ENCODE measurements around the gene NGB.

Gene NGB

GRCh38 chr14:77239412-77239811 lies 31.6 kb downstream of the NGB start:
- Histone ChIP-seq H3K4me3 (replicated peaks; ENCODE audit: insufficient read depth, low read length) (no peak overlapping the region), H3K27ac (replicated peaks) (no peak overlapping the region), H3K27me3 (ENCODE audit: insufficient read depth, poor library complexity, severe bottlenecking) (no peaks in the 10 kb centered on the region)
- DNase-seq (ENCODE audit: low read depth in 1 of 2, low spot score in 1 of 2): no peak
- TF ChIP-seq GABPA (IDR thresholded peaks at IDR 0.05; ENCODE audit: low read depth) (no peak), POLR2AphosphoS5 (IDR thresholded peaks at IDR 0.05; ENCODE audit: low read depth) (no peak), SPI1 (IDR thresholded peaks at IDR 0.05; ENCODE audit: borderline replicate concordance, low read depth) (no peak)
- TF ChIP-seq, protein P1, sequence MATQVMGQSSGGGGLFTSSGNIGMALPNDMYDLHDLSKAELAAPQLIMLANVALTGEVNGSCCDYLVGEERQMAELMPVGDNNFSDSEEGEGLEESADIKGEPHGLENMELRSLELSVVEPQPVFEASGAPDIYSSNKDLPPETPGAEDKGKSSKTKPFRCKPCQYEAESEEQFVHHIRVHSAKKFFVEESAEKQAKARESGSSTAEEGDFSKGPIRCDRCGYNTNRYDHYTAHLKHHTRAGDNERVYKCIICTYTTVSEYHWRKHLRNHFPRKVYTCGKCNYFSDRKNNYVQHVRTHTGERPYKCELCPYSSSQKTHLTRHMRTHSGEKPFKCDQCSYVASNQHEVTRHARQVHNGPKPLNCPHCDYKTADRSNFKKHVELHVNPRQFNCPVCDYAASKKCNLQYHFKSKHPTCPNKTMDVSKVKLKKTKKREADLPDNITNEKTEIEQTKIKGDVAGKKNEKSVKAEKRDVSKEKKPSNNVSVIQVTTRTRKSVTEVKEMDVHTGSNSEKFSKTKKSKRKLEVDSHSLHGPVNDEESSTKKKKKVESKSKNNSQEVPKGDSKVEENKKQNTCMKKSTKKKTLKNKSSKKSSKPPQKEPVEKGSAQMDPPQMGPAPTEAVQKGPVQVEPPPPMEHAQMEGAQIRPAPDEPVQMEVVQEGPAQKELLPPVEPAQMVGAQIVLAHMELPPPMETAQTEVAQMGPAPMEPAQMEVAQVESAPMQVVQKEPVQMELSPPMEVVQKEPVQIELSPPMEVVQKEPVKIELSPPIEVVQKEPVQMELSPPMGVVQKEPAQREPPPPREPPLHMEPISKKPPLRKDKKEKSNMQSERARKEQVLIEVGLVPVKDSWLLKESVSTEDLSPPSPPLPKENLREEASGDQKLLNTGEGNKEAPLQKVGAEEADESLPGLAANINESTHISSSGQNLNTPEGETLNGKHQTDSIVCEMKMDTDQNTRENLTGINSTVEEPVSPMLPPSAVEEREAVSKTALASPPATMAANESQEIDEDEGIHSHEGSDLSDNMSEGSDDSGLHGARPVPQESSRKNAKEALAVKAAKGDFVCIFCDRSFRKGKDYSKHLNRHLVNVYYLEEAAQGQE (IDR thresholded peaks at IDR 0.05; ENCODE audit: insufficient replicate concordance, low read depth): no peak
- TF ChIP-seq, protein P2, sequence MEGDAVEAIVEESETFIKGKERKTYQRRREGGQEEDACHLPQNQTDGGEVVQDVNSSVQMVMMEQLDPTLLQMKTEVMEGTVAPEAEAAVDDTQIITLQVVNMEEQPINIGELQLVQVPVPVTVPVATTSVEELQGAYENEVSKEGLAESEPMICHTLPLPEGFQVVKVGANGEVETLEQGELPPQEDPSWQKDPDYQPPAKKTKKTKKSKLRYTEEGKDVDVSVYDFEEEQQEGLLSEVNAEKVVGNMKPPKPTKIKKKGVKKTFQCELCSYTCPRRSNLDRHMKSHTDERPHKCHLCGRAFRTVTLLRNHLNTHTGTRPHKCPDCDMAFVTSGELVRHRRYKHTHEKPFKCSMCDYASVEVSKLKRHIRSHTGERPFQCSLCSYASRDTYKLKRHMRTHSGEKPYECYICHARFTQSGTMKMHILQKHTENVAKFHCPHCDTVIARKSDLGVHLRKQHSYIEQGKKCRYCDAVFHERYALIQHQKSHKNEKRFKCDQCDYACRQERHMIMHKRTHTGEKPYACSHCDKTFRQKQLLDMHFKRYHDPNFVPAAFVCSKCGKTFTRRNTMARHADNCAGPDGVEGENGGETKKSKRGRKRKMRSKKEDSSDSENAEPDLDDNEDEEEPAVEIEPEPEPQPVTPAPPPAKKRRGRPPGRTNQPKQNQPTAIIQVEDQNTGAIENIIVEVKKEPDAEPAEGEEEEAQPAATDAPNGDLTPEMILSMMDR (IDR thresholded peaks at IDR 0.05; ENCODE audit: insufficient read depth, low read length): no peak

DNA sequence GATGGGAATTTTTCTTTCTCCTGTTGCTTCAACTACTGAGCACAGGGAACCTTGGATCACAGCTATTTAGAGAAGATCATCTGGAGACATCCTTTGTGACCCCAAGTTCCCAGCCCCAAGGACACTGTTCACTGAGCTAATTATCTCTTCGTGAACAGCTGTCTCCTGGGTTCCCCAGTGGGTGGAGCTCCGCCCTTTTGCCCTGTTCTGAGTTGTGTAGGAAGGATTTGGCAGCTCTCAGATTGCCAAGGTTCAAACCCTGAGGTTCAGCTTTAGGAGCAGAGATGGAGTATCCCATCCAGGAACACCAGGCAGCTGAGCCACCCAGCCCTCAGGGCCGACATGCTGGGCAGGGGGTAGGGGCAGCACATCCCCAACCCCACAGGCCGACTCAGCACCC lies 32.0 kb downstream of the NGB start:
- Histone ChIP-seq H3K27ac (replicated peaks) (no peak overlapping the region), H3K27me3 (ENCODE audit: insufficient read depth, poor library complexity, severe bottlenecking) (no peaks in the 10 kb centered on the region), H3K4me3 (replicated peaks; ENCODE audit: insufficient read depth, low read length) (no peak overlapping the region)
- no peak for DNase-seq (ENCODE audit: low read depth in 1 of 2, low spot score in 1 of 2)
- TF ChIP-seq, protein P2 (IDR thresholded peaks at IDR 0.05; ENCODE audit: insufficient read depth, low read length): no peak
- TF ChIP-seq GABPA (IDR thresholded peaks at IDR 0.05; ENCODE audit: low read depth): no peak
- TF ChIP-seq, protein P1 (IDR thresholded peaks at IDR 0.05; ENCODE audit: insufficient replicate concordance, low read depth): no peak

GRCh38 chr14:77238356-77238755 lies 32.6 kb downstream of the NGB start:
- H3K27me3 ChIP-seq (ENCODE audit: insufficient read depth, poor library complexity, severe bottlenecking): no peaks in the 10 kb centered on the region
- no peak overlapping the region for H3K27ac ChIP-seq (replicated peaks)
- no peak for DNase-seq (ENCODE audit: low read depth in 1 of 2, low spot score in 1 of 2)
- no peak overlapping the region for H3K4me3 ChIP-seq (replicated peaks; ENCODE audit: insufficient read depth, low read length)
- TF ChIP-seq SPI1 (IDR thresholded peaks at IDR 0.05; ENCODE audit: borderline replicate concordance, low read depth) (no peak), GABPA (IDR thresholded peaks at IDR 0.05; ENCODE audit: low read depth) (no peak), POLR2AphosphoS5 (IDR thresholded peaks at IDR 0.05; ENCODE audit: low read depth) (no peak)
- TF ChIP-seq, protein P1 (IDR thresholded peaks at IDR 0.05; ENCODE audit: insufficient replicate concordance, low read depth): no peak
- TF ChIP-seq, protein P2 (IDR thresholded peaks at IDR 0.05; ENCODE audit: insufficient read depth, low read length): no peak
